HG03025 (cell line): ENCODE measurements around the gene NSF.
"Not testable (repeated sequence)": the region's sequence is repeated elsewhere in the genome, so short reads cannot be mapped to it uniquely, and the experiment has no call there.

Source experiments
- ATAC-seq: cut with Tn5 transposase; IDR thresholded peaks from one replicate; pipeline ENCODE4 v1.9.1; 2021; ENCODE audit warnings: mild to moderate bottlenecking, moderate library complexity; ENCODE audit not compliant: unreplicated experiment, low FRiP score

NSF gene

GRCh38 chr17:46696522-46696921, 106.1 kb downstream of the NSF start:
- ATAC-seq: not testable (repeated sequence)

- not testable (repeated sequence) for ATAC-seq
Measured at GRCh38 chr17:46699014-46699413, 108.5 kb downstream of the NSF start.

- no peak for ATAC-seq
Measured at GRCh38 chr17:46717999-46718398, 127.5 kb downstream of the NSF start.

GRCh38 chr17:46719891-46720290, 129.4 kb downstream of the NSF start:
- no peak for ATAC-seq

GRCh38 chr17:46720408-46720807, 129.9 kb downstream of the NSF start:
- no peak for ATAC-seq

- ATAC-seq: no peak
Measured at GRCh38 chr17:46722662-46723285, 132.3 kb downstream of the NSF start.

- no peak for ATAC-seq
Measured at GRCh38 chr17:46726206-46726605, 135.7 kb downstream of the NSF start.

GRCh38 chr17:46727572-46728348, 137.3 kb downstream of the NSF start:
- ATAC-seq: no peak

- ATAC-seq: no peak
Measured at GRCh38 chr17:46730026-46730425, 139.6 kb downstream of the NSF start.

GRCh38 chr17:46730679-46731078, 140.2 kb downstream of the NSF start:
- no peak for ATAC-seq

GRCh38 chr17:46732160-46732559, 141.7 kb downstream of the NSF start:
- no peak for ATAC-seq

- no peak for ATAC-seq
Measured at GRCh38 chr17:46732754-46733398, 142.4 kb downstream of the NSF start.

GRCh38 chr17:46733837-46734475, 143.5 kb downstream of the NSF start:
- no peak for ATAC-seq

GRCh38 chr17:46736100-46736499, 145.6 kb downstream of the NSF start:
- ATAC-seq: no peak

GRCh38 chr17:46737326-46737725, 146.9 kb downstream of the NSF start:
- no peak for ATAC-seq

GRCh38 chr17:46738544-46738943, 148.1 kb downstream of the NSF start:
- no peak for ATAC-seq

- no peak for ATAC-seq
Measured at GRCh38 chr17:46739982-46740381, 149.5 kb downstream of the NSF start.

- ATAC-seq: no peak
Measured at GRCh38 chr17:46741122-46741730, 150.8 kb downstream of the NSF start.

- ATAC-seq: no peak
Measured at GRCh38 chr17:46742565-46743270, 152.2 kb downstream of the NSF start.

GRCh38 chr17:46744441-46744840, 154.0 kb downstream of the NSF start:
- ATAC-seq: no peak
